ENCODE measurements around the gene CXCL17. TPM values are rescaled to one million over a fixed set of nuclear protein-coding genes. Genes with fewer than 3 reads are reported as not detected.

The CXCL17 gene
- total RNA-seq, 1 experiment from 2014 or later = not detected

- Histone ChIP-seq H4K8ac (replicated peaks; ENCODE audit: insufficient read length, low read depth, low read length) (no peak overlapping the region), H3K79me1 (ENCODE audit: insufficient read depth, low read depth, low read length, poor library complexity, severe bottlenecking) (no peaks in the 10 kb centered on the region), H2BK20ac (ENCODE audit: low read depth, low read length, poor library complexity, severe bottlenecking) (no peak overlapping the region), H3K79me2 (ENCODE audit: insufficient read depth, low read length) (no peaks in the 10 kb centered on the region), H2BK12ac (ENCODE audit: insufficient read length, low read depth, low read length) (no peak overlapping the region), H3K23ac (ENCODE audit: insufficient read length, low read depth, low read length) (no peak overlapping the region), H4K20me1 (ENCODE audit: control insufficient read depth, insufficient read depth, insufficient read length) (no peaks in the 10 kb centered on the region), H3K18ac (ENCODE audit: insufficient read length, low read depth, low read length) (no peak overlapping the region), H3K4ac (ENCODE audit: low read depth, low read length) (no peak overlapping the region), H2BK5ac (ENCODE audit: insufficient read length, low read length) (no peak overlapping the region), H3T11ph (ENCODE audit: low read length) (no peak overlapping the region), H3K4me1 (ENCODE audit: insufficient read depth, low read length) (no peaks in the 10 kb centered on the region), H3K9ac (ENCODE audit: extremely low read depth, insufficient read length, low read length) (no peak overlapping the region), H2BK120ac (ENCODE audit: low read depth, low read length, poor library complexity, severe bottlenecking) (no peak overlapping the region), H2AK5ac (ENCODE audit: insufficient read length, low read length) (no peak overlapping the region), H4K91ac (ENCODE audit: insufficient read length, low read depth, low read length) (no peak overlapping the region), H4K5ac (ENCODE audit: insufficient read length, low read depth, low read length) (no peak overlapping the region), H2BK15ac (ENCODE audit: low read depth, low read length) (no peak overlapping the region), H3K9me3 (ENCODE audit: control insufficient read depth, low read depth, low read length) (no peaks in the 10 kb centered on the region), H3K56ac (ENCODE audit: insufficient read length, low read depth, low read length) (no peak overlapping the region), H3K27ac (ENCODE audit: insufficient read length, low read depth, low read length) (no peak overlapping the region), H3K23me2 (ENCODE audit: insufficient read length, low read depth, low read length, poor library complexity, severe bottlenecking) (peaks cover 4% of the 10 kb centered on the region), H3K27me3 (ENCODE audit: insufficient read depth, low read length) (no peaks in the 10 kb centered on the region; the same call in 1 of the 2 replicates), H3K4me2 (ENCODE audit: insufficient read depth, insufficient read length, low read length) (no peak overlapping the region), H3K14ac (ENCODE audit: insufficient read depth, low read length) (no peak overlapping the region), H2AFZ (ENCODE audit: low read length) (no peak overlapping the region)
- H3K27me3 Mint-ChIP-seq (ENCODE audit: low read depth) = peaks cover 75% of the 10 kb centered on the region
- peaks cover 15 to 19% of the 10 kb centered on the region in 2 experiments for H3K4me1 Mint-ChIP-seq
- no CpG with 5 or more reads among the region's 30 CpGs for WGBS (ENCODE audit: extremely low coverage, insufficient read length, low lambda C conversion rate)
- no peak overlapping the region; a peak in 1 of 5 replicates for H3K4me3 Mint-ChIP-seq
- TF ChIP-seq CTCF (conservative IDR thresholded peaks at IDR 0.05) = no peak
- peaks cover 13 to 34% (median 25%) of the 10 kb centered on the region in 3 experiments for H3K36me3 Mint-ChIP-seq (ENCODE audit: insufficient read depth in 1 of 3, low read depth in 3 of 3)
- peak overlapping the region in 1 of 3 experiments; percentile 40; a peak in 1 of 7 replicates for H3K27ac Mint-ChIP-seq
- H3K9me3 Mint-ChIP-seq = no peaks in the 10 kb centered on the region; a peak in 1 of 5 replicates
- DNase-seq = no peak
These were observed 35.5 kb downstream of the CXCL17 start for GRCh38 chr19:42407085-42407815.

Data from H9 (cell line).